ENCODE results near the gene PTTG1IP2.

DNA sequence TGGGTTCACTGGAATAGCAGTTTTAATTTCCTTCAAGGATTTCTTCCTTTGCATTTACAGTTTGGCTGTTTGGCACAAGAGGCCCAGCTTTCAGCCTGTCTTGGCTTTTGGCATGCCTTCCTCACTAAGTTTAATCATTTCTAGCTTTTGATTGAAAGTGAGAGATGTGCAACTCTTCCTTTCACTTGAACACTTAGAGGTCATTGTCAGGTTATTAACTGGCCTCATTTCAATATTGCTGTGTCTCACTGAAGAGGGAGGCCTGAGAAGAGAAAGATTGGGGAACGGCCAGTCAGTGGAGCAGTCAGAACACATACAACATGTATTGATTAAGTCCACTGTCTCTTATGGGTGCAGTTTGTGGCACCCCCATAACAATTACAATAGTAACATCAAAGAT is 33.9 kb downstream of the PTTG1IP2 start:
- TF ChIP-seq, protein P1, sequence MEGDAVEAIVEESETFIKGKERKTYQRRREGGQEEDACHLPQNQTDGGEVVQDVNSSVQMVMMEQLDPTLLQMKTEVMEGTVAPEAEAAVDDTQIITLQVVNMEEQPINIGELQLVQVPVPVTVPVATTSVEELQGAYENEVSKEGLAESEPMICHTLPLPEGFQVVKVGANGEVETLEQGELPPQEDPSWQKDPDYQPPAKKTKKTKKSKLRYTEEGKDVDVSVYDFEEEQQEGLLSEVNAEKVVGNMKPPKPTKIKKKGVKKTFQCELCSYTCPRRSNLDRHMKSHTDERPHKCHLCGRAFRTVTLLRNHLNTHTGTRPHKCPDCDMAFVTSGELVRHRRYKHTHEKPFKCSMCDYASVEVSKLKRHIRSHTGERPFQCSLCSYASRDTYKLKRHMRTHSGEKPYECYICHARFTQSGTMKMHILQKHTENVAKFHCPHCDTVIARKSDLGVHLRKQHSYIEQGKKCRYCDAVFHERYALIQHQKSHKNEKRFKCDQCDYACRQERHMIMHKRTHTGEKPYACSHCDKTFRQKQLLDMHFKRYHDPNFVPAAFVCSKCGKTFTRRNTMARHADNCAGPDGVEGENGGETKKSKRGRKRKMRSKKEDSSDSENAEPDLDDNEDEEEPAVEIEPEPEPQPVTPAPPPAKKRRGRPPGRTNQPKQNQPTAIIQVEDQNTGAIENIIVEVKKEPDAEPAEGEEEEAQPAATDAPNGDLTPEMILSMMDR (IDR thresholded peaks at IDR 0.05; ENCODE audit: low read depth, low read length) = no peak
- TF ChIP-seq MYC (IDR thresholded peaks at IDR 0.05; ENCODE audit: low read depth, low read length) = no peak
- TF ChIP-seq, protein P2, sequence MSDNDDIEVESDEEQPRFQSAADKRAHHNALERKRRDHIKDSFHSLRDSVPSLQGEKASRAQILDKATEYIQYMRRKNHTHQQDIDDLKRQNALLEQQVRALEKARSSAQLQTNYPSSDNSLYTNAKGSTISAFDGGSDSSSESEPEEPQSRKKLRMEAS (IDR thresholded peaks at IDR 0.05; ENCODE audit: low read depth, low read length) = no peak

All from NB4 (cell line).